ENCODE data around the gene DNAJC21. TPM values are rescaled to one million over a fixed set of nuclear protein-coding genes. Genes with fewer than 3 reads are reported as not detected.

Gene DNAJC21
- total and polyA plus RNA-seq, 10 of the 15 experiments (the other 5 are each of a cell fraction or from before 2014, with no cell fraction given), result 9.2 to 53.5 (median 23.7) TPM

GRCh38 chr5:34898258-34898895 lies 31.0 kb upstream of the DNAJC21 start:
- Histone ChIP-seq H3K27ac (ENCODE audit: control insufficient read depth, insufficient read depth) (no peak overlapping the region), H3K36me3 (ENCODE audit: control insufficient read depth in 2 of 2, insufficient read depth in 2 of 2, low read length in 1 of 2) (no peaks in the 10 kb centered on the region), H3K27me3 (replicated peaks in 1 of 2; ENCODE audit: control insufficient read depth in 2 of 2, insufficient read depth in 2 of 2, low read length in 1 of 2) (no peaks in the 10 kb centered on the region), H2AFZ (ENCODE audit: control insufficient read depth, low read depth, low read length) (no peak overlapping the region), H3K79me2 (ENCODE audit: control insufficient read depth, insufficient read depth, low read length) (no peaks in the 10 kb centered on the region), H3K4me3 (no peak overlapping the region), H3K9me3 (replicated peaks; ENCODE audit: control insufficient read depth, insufficient read depth, low read length) (no peaks in the 10 kb centered on the region), H4K20me1 (ENCODE audit: control insufficient read depth, insufficient read depth) (no peaks in the 10 kb centered on the region), H3K9ac (ENCODE audit: control insufficient read depth, insufficient read depth, low read length) (no peak overlapping the region), H3K4me1 (ENCODE audit: control insufficient read depth, insufficient read depth, low read length) (no peaks in the 10 kb centered on the region), H3K4me2 (ENCODE audit: control insufficient read depth, insufficient read depth) (no peak overlapping the region)
- DNase-seq (ENCODE audit: low read depth, low spot score) (no peak), ATAC-seq (peak; percentile 94), FAIRE-seq (peak; percentile 89)
- ChIA-PET POLR2A (interaction anchor here (0.9 kb wide), 1 partner anchor 365 kb away, joined by 3 read pairs; no protein-coding TSS in a partner anchor), RAD21 (ENCODE audit: unreplicated experiment) (interaction anchor here (0.9 to 1.6 kb wide), 6 partner anchors 17 to 424 kb away, joined by 3 to 8 read pairs (median 4); partner anchors contain the start of genes BRIX1 and RAD1), CTCF (interaction anchor here (0.5 to 5.7 kb wide), 25 partner anchors 9 to 430 kb away, joined by 3 to 44 read pairs (median 5); partner anchors contain the start of genes BRIX1, DNAJC21 and RAD1), SMC1A (ENCODE audit: uncharacterized antibody, unreplicated experiment) (interaction anchor here (0.8 to 2.6 kb wide), 11 partner anchors 12 to 416 kb away, joined by 3 to 19 read pairs (median 4); no protein-coding TSS in a partner anchor)
- 14% methylated on average over 3 of the region's 3 CpGs for WGBS (ENCODE audit: insufficient coverage, insufficient replicate concordance, low lambda C conversion rate, missing lambda C conversion rate)
- no TSS peak for BruUV-seq (replicated peaks)
- intact Hi-C loops (cut with micrococcal nuclease; ENCODE audit: unreplicated experiment) (loop anchor here (1.0 kb wide), 3 partner anchors 375 to 424 kb away; no protein-coding TSS in a partner anchor), in situ Hi-C loops (cut with MboI) (no loop called here)
- TF ChIP-seq ZNF592 (IDR thresholded peaks at IDR 0.05), result no peak
- TF ChIP-seq ESRRA (IDR thresholded peaks at IDR 0.05; ENCODE audit: low read length), result no peak
- TF ChIP-seq PAX8 (IDR thresholded peaks at IDR 0.05), result no peak
- TF ChIP-seq SMC3 (IDR thresholded peaks at IDR 0.05; ENCODE audit: borderline replicate concordance, low read length), result peak; percentile 97
- no peak for TF ChIP-seq FOXM1 (IDR thresholded peaks at IDR 0.05; ENCODE audit: low read depth, low read length)
- TF ChIP-seq SMARCA5 (IDR thresholded peaks at IDR 0.05), result no peak
- no peak for TF ChIP-seq IRF5 (IDR thresholded peaks at IDR 0.05; ENCODE audit: borderline replicate concordance)
- TF ChIP-seq YY1 (IDR thresholded peaks at IDR 0.05; ENCODE audit: low read depth, low read length), result peak; percentile 57
- no peak for TF ChIP-seq MTA3 (IDR thresholded peaks at IDR 0.05; ENCODE audit: borderline replicate concordance, low read length)
- peak; percentile 90 for TF ChIP-seq RAD21 (IDR thresholded peaks at IDR 0.05; ENCODE audit: insufficient read depth, low read depth, low read length)
- TF ChIP-seq RUNX3 (IDR thresholded peaks at IDR 0.05; ENCODE audit: low read length), result no peak
- no peak for TF ChIP-seq PRDM15 (CRISPR knock-in tag; IDR thresholded peaks at IDR 0.05)
- no peak for TF ChIP-seq TBL1XR1 (IDR thresholded peaks at IDR 0.05; ENCODE audit: low read depth, low read length)
- TF ChIP-seq RCOR1 (conservative IDR thresholded peaks at IDR 0.05; ENCODE audit: low read depth, low read length), result no peak
- no peak for TF ChIP-seq CHD1 (IDR thresholded peaks at IDR 0.05; ENCODE audit: low read depth, low read length)
- TF ChIP-seq SIX5 (IDR thresholded peaks at IDR 0.05; ENCODE audit: low read depth, low read length, severe bottlenecking), result no peak
